Measurements from ENCODE around the gene TMC1.

DNA sequence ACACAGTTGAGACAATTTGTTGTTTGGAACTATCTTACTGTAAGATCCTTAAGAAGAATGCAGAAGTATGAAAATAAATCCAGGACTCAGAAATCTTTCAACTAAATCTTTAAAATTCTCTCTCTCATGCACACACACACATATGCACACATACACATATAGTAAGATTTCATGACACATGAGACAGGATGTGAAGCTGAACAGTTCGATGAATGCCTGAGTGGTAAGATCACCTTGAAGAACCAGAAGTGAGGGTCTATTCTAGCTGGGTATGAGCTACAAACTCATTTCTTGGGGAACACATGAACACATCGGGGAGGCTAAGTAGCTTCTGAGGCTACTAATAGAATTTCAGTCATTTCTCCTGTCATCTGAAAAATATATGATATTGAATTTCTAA, 153.6 kb downstream of the TMC1 start:
- no peak for TF ChIP-seq GATA3 (IDR thresholded peaks at IDR 0.05; ENCODE audit: low read depth, low read length)
- no peak for TF ChIP-seq GATA2 (IDR thresholded peaks at IDR 0.05; ENCODE audit: low read depth, low read length)

Data from SH-SY5Y (cell line).